Nephron progenitor cell (in vitro differentiated cells): ENCODE results near the gene ARPP19.
A peak's percentile ranks its signal among the peaks of the same experiment; 100 is the strongest.

Source experiments
- DNase-seq: peaks from one replicate; pipeline ENCODE4 v3.0.0; 2021
- H3K27ac Mint-ChIP-seq: 2 replicates; pipeline ENCODE4 v1.8.0; 2021; ENCODE audit warnings: mild to moderate bottlenecking, moderate library complexity, mixed read lengths
- H3K27me3 Mint-ChIP-seq: 2 replicates; pipeline ENCODE4 v1.8.0; 2021; ENCODE audit warnings: mild to moderate bottlenecking, low read depth, mixed read lengths; ENCODE audit not compliant: poor library complexity
- H3K36me3 Mint-ChIP-seq: 2 replicates; pipeline ENCODE4 v1.8.0; 2021; ENCODE audit warnings: low read depth, mixed read lengths
- H3K4me1 Mint-ChIP-seq: 2 replicates; pipeline ENCODE4 v1.8.0; 2021; ENCODE audit warnings: mixed read lengths
- H3K4me3 Mint-ChIP-seq: 2 replicates; pipeline ENCODE4 v1.8.0; 2021; ENCODE audit warnings: mild to moderate bottlenecking, moderate library complexity, mixed read lengths
- H3K9me3 Mint-ChIP-seq: 2 replicates; pipeline ENCODE4 v1.8.0; 2021; ENCODE audit warnings: mild to moderate bottlenecking, moderate library complexity, mixed read lengths
- TF ChIP-seq, protein P1 (sequence below): fragments of 200-600 bp; sonication (generic); IDR thresholded peaks from 2 replicates; pipeline ENCODE4 v1.5.0; 2021; ENCODE audit warnings: antibody characterized with exemption

The ARPP19 gene

DNA sequence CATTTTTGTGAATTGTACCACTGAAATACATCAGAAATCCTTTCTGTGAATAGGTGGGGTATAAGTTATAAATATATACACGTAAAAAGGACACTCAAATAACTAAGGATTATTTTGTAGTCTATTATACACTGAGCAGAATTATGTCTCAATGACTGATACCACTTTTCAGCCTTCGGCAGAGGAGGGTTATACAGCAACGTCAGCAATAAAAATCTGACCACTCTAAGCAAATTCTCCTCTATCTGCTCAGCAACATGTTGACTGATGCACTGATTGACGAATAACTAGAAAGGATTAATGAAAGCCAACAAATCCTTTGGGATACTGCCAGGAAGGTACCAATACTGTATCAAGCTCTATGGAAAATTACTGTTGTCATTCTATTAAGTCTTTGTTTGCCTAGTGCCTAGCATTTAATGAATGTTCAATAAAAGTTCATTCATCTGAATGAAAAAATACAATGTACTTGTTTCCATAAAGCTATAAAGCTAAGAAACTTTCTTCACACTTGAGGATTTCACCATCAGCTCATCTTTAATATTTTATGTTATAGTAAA lies 5.2 kb downstream of the ARPP19 start:
- Mint-ChIP-seq H3K36me3 (peaks cover 42% of the 10 kb centered on the region), H3K27ac (no peak overlapping the region), H3K27me3 (no peaks in the 10 kb centered on the region), H3K4me3 (no peak overlapping the region), H3K4me1 (peaks cover 53% of the 10 kb centered on the region), H3K9me3 (no peaks in the 10 kb centered on the region)
- DNase-seq = no peak
- TF ChIP-seq, protein P1, sequence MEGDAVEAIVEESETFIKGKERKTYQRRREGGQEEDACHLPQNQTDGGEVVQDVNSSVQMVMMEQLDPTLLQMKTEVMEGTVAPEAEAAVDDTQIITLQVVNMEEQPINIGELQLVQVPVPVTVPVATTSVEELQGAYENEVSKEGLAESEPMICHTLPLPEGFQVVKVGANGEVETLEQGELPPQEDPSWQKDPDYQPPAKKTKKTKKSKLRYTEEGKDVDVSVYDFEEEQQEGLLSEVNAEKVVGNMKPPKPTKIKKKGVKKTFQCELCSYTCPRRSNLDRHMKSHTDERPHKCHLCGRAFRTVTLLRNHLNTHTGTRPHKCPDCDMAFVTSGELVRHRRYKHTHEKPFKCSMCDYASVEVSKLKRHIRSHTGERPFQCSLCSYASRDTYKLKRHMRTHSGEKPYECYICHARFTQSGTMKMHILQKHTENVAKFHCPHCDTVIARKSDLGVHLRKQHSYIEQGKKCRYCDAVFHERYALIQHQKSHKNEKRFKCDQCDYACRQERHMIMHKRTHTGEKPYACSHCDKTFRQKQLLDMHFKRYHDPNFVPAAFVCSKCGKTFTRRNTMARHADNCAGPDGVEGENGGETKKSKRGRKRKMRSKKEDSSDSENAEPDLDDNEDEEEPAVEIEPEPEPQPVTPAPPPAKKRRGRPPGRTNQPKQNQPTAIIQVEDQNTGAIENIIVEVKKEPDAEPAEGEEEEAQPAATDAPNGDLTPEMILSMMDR = no peak

DNA sequence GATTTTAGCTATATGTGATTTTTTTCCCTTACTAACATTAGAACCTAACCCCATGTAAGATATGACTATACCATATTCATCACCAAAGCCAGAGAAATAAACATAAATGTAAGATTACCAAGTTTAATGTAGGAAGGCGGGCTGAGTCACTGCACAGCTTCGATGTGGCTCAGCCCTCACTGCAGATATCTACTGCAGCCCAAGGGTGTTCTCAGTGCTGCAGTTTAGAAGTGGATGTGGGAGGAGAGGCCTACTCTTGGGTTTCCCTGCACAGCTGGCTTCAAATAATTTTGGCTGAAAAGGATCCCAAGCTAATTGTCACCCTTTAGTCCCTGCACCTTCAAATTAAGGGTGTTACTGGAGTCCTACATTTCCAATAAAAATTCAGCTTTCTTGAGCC lies 9.3 kb downstream of the ARPP19 start:
- H3K4me1 Mint-ChIP-seq = peaks cover 32% of the 10 kb centered on the region
- no peak overlapping the region for H3K27ac Mint-ChIP-seq
- no peaks in the 10 kb centered on the region for H3K9me3 Mint-ChIP-seq

DNA sequence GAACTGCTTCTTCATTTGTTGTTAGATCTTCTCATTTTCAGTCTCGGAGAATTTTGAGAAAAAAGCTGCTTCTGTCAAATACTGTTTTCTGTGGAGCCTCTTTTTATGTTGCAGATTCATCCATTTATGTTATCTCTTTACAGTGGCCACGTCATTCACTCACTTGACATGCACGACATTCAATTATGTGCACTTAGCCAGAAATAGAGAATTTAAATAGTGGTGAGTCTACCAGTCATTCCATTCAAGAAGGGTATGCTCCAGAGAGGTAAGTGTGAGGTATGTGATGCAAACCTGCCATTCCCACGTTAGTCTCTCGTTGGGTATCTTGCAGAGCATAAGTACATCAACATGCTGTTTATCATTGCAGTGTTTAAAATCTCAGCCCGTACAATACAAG lies 9.8 kb downstream of the ARPP19 start:
- TF ChIP-seq, protein P1 = no peak
- Mint-ChIP-seq H3K4me1 (peaks cover 32% of the 10 kb centered on the region), H3K36me3 (peaks cover 56% of the 10 kb centered on the region), H3K4me3 (no peak overlapping the region), H3K27ac (peak overlapping the region; percentile 29), H3K27me3 (no peaks in the 10 kb centered on the region), H3K9me3 (no peaks in the 10 kb centered on the region)
- no peak for DNase-seq

More for the DNA sequence above, 9.3 kb downstream of the ARPP19 start:
- no peak for DNase-seq
- TF ChIP-seq, protein P1 = no peak
- Mint-ChIP-seq H3K36me3 (peaks cover 56% of the 10 kb centered on the region), H3K4me3 (no peak overlapping the region), H3K27me3 (no peaks in the 10 kb centered on the region)

DNA sequence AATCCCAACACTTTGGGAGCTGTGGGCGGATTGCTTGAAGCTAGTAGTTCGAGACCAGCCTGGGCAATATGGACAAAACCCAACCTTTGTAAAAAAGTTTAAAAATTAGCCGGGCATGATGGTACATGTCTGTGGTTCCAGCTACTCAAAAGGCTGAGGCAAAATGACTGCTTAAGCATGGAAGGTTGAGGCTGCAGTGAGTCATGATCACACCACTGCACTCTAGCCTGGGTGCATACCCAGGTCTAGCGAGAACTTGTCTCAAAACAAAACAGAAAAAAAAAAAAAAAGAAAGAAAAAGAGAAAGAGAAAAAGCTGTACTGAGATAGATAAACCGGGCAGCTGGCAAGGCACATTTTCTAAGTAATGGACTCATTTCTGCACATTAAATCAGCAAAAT lies 10.6 kb downstream of the ARPP19 start:
- no peaks in the 10 kb centered on the region for H3K9me3 Mint-ChIP-seq
- TF ChIP-seq, protein P1 = no peak
- H3K36me3 Mint-ChIP-seq = peaks cover 57% of the 10 kb centered on the region
- H3K27ac Mint-ChIP-seq = peak overlapping the region; percentile 70
- no peak for DNase-seq
- H3K4me3 Mint-ChIP-seq = no peak overlapping the region
- H3K27me3 Mint-ChIP-seq = no peaks in the 10 kb centered on the region
- peaks cover 32% of the 10 kb centered on the region for H3K4me1 Mint-ChIP-seq

DNA sequence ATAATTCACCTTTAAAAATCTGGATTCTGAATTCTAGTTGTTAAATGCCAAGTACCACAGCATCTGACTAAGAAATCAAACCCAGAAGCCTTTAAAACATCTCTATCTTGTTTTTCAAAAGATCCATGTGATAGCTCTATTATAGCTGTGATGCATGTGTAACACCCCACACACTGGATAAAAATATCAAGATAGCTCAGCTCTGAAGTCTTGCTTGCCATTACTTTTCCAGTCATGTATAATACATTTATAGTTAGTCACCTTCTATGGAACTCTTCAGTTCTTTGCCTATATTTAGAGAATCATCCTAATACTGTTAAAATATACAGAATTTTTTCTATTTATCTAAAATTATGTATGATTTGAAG lies 11.6 kb downstream of the ARPP19 start:
- TF ChIP-seq, protein P1 = no peak
- H3K27me3 Mint-ChIP-seq = no peaks in the 10 kb centered on the region
- no peak for DNase-seq
- H3K4me1 Mint-ChIP-seq = peaks cover 26% of the 10 kb centered on the region
- no peak overlapping the region for H3K4me3 Mint-ChIP-seq
- no peak overlapping the region for H3K27ac Mint-ChIP-seq
- H3K36me3 Mint-ChIP-seq = peaks cover 51% of the 10 kb centered on the region
- H3K9me3 Mint-ChIP-seq = no peaks in the 10 kb centered on the region

DNA sequence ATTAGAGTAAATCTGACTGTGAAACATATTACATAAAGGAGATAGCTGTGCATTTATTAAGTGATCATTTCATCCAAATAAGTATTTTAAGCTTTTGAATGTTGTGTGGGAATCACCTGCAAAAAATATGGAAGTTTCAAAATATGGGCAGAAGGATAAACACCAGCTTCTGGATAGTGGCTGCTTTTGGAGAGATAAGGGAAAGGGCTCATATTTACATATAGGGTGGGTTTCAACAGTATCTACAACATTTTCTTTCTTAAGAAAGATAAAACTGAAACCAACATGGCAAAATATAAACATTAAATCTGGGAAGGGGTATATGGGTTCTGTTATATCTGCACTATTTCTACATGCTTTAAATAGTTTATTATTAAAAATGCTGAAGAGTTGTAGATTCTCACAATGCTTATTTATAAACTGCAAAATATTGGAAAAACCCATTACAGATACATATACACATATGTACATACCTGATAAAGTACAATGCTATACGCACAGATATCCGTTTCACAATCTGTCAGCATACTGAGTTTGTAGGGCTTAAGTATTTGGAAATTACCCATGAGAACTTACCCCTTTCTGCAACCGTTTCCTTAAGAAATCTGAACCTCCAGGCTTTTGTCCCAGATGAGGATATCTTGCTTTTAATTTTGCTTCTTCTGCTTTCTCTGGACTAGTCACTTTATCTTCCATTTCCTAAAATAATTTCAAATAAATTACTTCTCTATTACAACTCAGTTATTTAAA lies 12.1 kb downstream of the ARPP19 start:
- Mint-ChIP-seq H3K27me3 (no peaks in the 10 kb centered on the region), H3K4me3 (no peak overlapping the region), H3K27ac (no peak overlapping the region), H3K36me3 (peaks cover 53% of the 10 kb centered on the region), H3K9me3 (no peaks in the 10 kb centered on the region), H3K4me1 (peaks cover 24% of the 10 kb centered on the region)
- no peak for DNase-seq
- TF ChIP-seq, protein P1 = no peak
